Subcutaneous adipose tissue (tissue), 4 donors: ENCODE data around the gene CYP2U1. TPM values are rescaled to one million over a fixed set of nuclear protein-coding genes. Genes with fewer than 3 reads are reported as not detected.

Source experiments
- total RNA-seq, 4 donors: library from RNA; depleted of rRNA; stranded (reverse); fragments of >200 nt; gene quantifications; one replicate each; pipeline ENCODE4 v1.1.0, GENCODE V29; 2016
- TF ChIP-seq, protein P1 (sequence below): fragments of 450-650 bp; IDR thresholded peaks from one replicate; pipeline ENCODE4 v1.5.1; 2016; ENCODE audit warnings: low read depth, mild to moderate bottlenecking, control low read depth, antibody characterized with exemption, moderate library complexity

Gene CYP2U1
- total RNA-seq, 4 donors from 2014 or later, result 10.2 to 17.4 (median 15.3) TPM

GRCh38 chr4:107906458-107907100, 24.8 kb upstream of the CYP2U1 start:
- TF ChIP-seq, protein P1, sequence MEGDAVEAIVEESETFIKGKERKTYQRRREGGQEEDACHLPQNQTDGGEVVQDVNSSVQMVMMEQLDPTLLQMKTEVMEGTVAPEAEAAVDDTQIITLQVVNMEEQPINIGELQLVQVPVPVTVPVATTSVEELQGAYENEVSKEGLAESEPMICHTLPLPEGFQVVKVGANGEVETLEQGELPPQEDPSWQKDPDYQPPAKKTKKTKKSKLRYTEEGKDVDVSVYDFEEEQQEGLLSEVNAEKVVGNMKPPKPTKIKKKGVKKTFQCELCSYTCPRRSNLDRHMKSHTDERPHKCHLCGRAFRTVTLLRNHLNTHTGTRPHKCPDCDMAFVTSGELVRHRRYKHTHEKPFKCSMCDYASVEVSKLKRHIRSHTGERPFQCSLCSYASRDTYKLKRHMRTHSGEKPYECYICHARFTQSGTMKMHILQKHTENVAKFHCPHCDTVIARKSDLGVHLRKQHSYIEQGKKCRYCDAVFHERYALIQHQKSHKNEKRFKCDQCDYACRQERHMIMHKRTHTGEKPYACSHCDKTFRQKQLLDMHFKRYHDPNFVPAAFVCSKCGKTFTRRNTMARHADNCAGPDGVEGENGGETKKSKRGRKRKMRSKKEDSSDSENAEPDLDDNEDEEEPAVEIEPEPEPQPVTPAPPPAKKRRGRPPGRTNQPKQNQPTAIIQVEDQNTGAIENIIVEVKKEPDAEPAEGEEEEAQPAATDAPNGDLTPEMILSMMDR, result no peak

DNA sequence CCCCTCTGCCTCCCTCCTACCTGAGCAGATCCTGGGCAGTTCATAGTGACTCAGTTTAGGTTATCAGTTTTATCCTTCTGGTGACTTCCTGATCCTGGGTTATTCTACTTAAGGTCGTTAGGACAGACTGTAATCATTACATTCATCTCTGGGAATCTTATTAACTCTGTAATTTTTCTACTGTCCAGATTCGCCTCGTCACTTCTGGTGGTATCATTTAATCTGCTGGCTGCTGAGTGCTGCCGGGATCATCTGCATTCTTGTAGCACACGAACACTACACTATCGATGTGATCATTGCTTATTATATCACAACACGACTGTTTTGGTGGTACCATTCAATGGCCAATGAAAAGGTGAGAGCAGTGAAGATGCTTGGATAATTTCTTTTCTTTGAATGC, 23.0 kb upstream of the CYP2U1 start:
- TF ChIP-seq, protein P1, result no peak

- TF ChIP-seq, protein P1, result no peak
These were observed 18.0 kb upstream of the CYP2U1 start for GRCh38 chr4:107913283-107913899.

GRCh38 chr4:107915220-107915619, 16.1 kb upstream of the CYP2U1 start:
- TF ChIP-seq, protein P1, result no peak

GRCh38 chr4:107916623-107917022, 14.7 kb upstream of the CYP2U1 start:
- TF ChIP-seq, protein P1, result no peak

DNA sequence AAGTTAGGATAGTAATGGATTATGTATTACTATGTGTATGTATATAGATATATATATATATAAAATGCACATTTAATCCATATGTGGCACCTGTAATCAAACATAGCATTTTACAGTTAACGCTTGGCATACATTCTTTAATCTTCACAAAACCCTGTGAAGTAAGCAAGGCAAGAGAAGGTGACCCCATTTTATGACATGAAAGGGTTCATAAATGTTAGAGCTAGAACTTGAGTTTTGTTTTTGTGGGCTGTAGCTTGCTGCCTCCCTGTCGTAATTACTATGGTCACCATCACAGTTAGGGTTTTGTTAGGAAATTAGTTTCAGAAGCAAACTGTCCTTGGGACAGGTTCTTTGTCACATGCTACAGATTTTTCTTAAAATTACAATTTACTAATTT, 13.8 kb upstream of the CYP2U1 start:
- TF ChIP-seq, protein P1, result no peak

DNA sequence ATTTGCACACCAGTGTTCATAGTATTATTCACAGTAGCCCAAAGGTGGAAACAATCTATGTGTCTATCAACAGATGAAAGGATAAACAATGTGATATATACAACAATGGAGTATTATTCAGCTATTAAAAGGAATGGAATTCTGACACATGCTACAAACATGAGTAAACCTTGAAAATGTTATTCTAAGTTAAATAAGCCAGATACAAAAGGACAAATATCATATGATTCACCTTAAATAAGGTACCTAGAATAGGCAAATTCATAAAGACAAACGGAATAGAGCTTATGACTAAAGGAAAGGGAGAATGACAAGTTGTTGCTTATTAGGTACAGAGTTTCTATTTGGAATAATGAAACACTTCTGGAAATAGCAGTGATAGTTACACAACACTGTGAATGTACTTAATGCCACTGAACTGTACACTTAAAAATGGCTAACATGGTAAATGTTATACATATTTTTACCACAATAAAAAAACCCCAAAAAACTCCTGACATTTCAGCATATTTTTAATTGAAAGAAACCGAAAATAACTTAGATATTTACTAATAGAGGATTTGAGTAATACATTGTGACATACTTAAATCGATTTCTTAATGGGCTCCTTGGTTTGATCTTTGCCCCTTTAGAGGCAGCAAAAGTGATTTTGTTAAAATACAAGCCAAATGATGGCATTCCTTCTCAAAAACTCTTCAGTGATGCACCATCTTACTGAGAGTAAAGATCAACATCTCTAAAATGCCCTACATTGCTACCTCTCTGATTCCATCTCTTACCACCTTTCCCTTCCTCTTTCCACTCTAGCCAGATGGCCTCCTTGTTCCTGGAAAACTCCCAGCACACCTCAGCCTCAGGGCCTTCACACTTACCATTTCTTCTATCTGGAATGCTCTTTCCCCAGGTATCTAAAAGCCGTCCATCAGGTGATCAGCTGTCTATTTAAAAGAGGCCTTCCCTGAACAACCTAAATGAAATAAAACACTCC, 8.6 kb upstream of the CYP2U1 start:
- TF ChIP-seq, protein P1, result no peak
